Natural killer cell (primary cell): ENCODE results near the gene SLC4A4. TPM values are rescaled to one million over a fixed set of nuclear protein-coding genes. Genes with fewer than 3 reads are reported as not detected.

Experiments
- ATAC-seq, 3 donors: fragments of 150-1000 bp in 2 of 3; fragments of 200-7000 bp in 1 of 3; cut with Tn5 transposase; 1 replicate in 1 of 3; 2 replicates in 2 of 3; pipeline ENCODE4 v1.10.0; 2021; ENCODE audit warnings: mild to moderate bottlenecking in 2 of 3, moderate library complexity in 2 of 3
- DNase-seq, 2 donors: peaks; one replicate each; pipeline versions ENCODE4 v3.0.0 to v3.0.0-alpha.2; 2013 to 2021; ENCODE audit warnings: mixed read lengths in 1 of 2
- H3K27ac ChIP-seq: one replicate; pipeline ENCODE4 v1.5.1; 2013; ENCODE audit warnings: mild to moderate bottlenecking, low read length
- H3K27me3 ChIP-seq: one replicate; pipeline ENCODE4 v1.6.1; 2013; ENCODE audit warnings: low read length; ENCODE audit not compliant: control insufficient read depth, insufficient read depth
- H3K36me3 ChIP-seq: one replicate; pipeline ENCODE4 v1.6.1; 2013; ENCODE audit warnings: low read length; ENCODE audit not compliant: control insufficient read depth, insufficient read depth
- H3K4me1 ChIP-seq: one replicate; pipeline ENCODE4 v1.6.1; 2013; ENCODE audit warnings: low read length; ENCODE audit not compliant: control insufficient read depth, insufficient read depth
- H3K4me3 ChIP-seq: one replicate; pipeline ENCODE4 v1.5.1; 2013; ENCODE audit warnings: low read length
- H3K9me3 ChIP-seq: one replicate; pipeline ENCODE4 v1.6.1; 2013; ENCODE audit warnings: low read length; ENCODE audit not compliant: control insufficient read depth, insufficient read depth
- H3K27ac Mint-ChIP-seq, 2 donors: one replicate each; pipeline ENCODE4 v1.8.0; 2022; ENCODE audit warnings: mild to moderate bottlenecking in 2 of 2, mixed read lengths in 2 of 2, moderate library complexity in 1 of 2
- H3K27me3 Mint-ChIP-seq, 2 donors: one replicate each; pipeline ENCODE4 v1.8.0; 2022; ENCODE audit warnings: low read depth in 2 of 2, mixed read lengths in 2 of 2
- H3K36me3 Mint-ChIP-seq: one replicate; pipeline ENCODE4 v1.8.0; 2022; ENCODE audit warnings: mixed read lengths
- H3K4me1 Mint-ChIP-seq, 2 donors: one replicate each; pipeline ENCODE4 v1.8.0; 2022; ENCODE audit warnings: mixed read lengths in 2 of 2
- H3K4me3 Mint-ChIP-seq: one replicate; pipeline ENCODE4 v1.8.0; 2022; ENCODE audit warnings: mild to moderate bottlenecking, moderate library complexity, mixed read lengths
- H3K9me3 Mint-ChIP-seq, 2 donors: one replicate each; pipeline ENCODE4 v1.8.0; 2022; ENCODE audit warnings: mixed read lengths in 2 of 2
- WGBS: methylation state at CpG from one replicate; pipeline ENCODE4 v1.1.7; 2013; ENCODE audit warnings: missing lambda C conversion rate; ENCODE audit not compliant: insufficient coverage; 5-methylcytosine and 5-hydroxymethylcytosine counted together
- intact Hi-C: fragments of 100-400 bp; cut with micrococcal nuclease; formaldehyde crosslinking; loops from one replicate; pipeline ENCODE4 v1.14.2; 2022
- total RNA-seq, 4 donors: library from RNA; stranded (reverse); fragments of 120-200 nt in 1 of 4; gene quantifications; one replicate each; pipeline versions ENCODE4 v1.2.3 to v1.2.4, GENCODE V29; 2013 to 2022
- TF ChIP-seq, protein P1 (sequence below): fragments of 200-600 bp; IDR thresholded peaks from one replicate; pipeline ENCODE4 v1.8.0; 2022; ENCODE audit warnings: antibody characterized with exemption

The SLC4A4 gene
- total RNA-seq, 3 donors from 2014 or later (not counting 1 experiment from before 2014, with no cell fraction given), result 17.9 to 20.4 (median 19.1) TPM

GRCh38 chr4:71487344-71487920 is 148.6 kb downstream of the SLC4A4 start:
- Mint-ChIP-seq H3K27ac (no peak overlapping the region), H3K4me1 (peaks cover 0 to 9% of the 10 kb centered on the region in 2 donors), H3K4me3 (no peak overlapping the region), H3K9me3 (no peaks in the 10 kb centered on the region), H3K36me3 (no peaks in the 10 kb centered on the region), H3K27me3 (no peaks in the 10 kb centered on the region)
- H3K4me3 ChIP-seq, result no peak overlapping the region
- 94% methylated on average over 4 of the region's 4 CpGs for WGBS
- no peaks in the 10 kb centered on the region for H3K36me3 ChIP-seq
- H3K4me1 ChIP-seq, result no peaks in the 10 kb centered on the region
- H3K27ac ChIP-seq, result no peak overlapping the region
- no peak for ATAC-seq
- intact Hi-C loops, result no loop called here
- no peaks in the 10 kb centered on the region for H3K27me3 ChIP-seq
- no peaks in the 10 kb centered on the region for H3K9me3 ChIP-seq
- DNase-seq, result no peak
- TF ChIP-seq, protein P1, sequence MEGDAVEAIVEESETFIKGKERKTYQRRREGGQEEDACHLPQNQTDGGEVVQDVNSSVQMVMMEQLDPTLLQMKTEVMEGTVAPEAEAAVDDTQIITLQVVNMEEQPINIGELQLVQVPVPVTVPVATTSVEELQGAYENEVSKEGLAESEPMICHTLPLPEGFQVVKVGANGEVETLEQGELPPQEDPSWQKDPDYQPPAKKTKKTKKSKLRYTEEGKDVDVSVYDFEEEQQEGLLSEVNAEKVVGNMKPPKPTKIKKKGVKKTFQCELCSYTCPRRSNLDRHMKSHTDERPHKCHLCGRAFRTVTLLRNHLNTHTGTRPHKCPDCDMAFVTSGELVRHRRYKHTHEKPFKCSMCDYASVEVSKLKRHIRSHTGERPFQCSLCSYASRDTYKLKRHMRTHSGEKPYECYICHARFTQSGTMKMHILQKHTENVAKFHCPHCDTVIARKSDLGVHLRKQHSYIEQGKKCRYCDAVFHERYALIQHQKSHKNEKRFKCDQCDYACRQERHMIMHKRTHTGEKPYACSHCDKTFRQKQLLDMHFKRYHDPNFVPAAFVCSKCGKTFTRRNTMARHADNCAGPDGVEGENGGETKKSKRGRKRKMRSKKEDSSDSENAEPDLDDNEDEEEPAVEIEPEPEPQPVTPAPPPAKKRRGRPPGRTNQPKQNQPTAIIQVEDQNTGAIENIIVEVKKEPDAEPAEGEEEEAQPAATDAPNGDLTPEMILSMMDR, result no peak

DNA sequence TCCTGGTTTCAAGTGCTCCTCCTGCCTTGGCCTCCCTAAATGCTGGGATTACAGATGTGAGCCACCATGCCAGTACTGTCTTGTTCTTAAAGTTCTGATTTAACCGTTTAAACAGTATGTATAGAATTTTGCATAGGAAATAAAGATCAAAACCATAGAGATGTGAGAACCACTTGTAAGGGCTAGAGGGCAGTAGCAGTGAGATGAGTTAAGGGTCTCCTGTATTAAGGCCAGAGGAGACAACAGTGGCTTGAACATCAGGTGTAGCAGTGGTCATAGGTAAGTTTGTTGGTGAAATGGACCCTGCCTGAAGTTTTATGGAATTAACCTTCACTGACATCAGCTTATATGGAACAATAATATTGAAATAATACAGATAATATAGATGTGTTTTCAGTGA is 155.7 kb downstream of the SLC4A4 start:
- Mint-ChIP-seq H3K27ac (no peak overlapping the region), H3K36me3 (no peaks in the 10 kb centered on the region), H3K9me3 (no peaks in the 10 kb centered on the region), H3K4me3 (no peak overlapping the region), H3K27me3 (no peaks in the 10 kb centered on the region), H3K4me1 (no peaks in the 10 kb centered on the region)
- Histone ChIP-seq H3K27ac (no peak overlapping the region), H3K27me3 (no peaks in the 10 kb centered on the region), H3K36me3 (no peaks in the 10 kb centered on the region), H3K4me3 (no peak overlapping the region), H3K9me3 (no peaks in the 10 kb centered on the region), H3K4me1 (no peaks in the 10 kb centered on the region)
- DNase-seq (no peak), ATAC-seq (no peak)
- intact Hi-C loops, result no loop called here
- 93% methylated on average over 1 of the region's 1 CpG for WGBS
- TF ChIP-seq, protein P1, result no peak

- no peak overlapping the region for H3K27ac ChIP-seq
- TF ChIP-seq, protein P1, result no peak
- Mint-ChIP-seq H3K36me3 (no peaks in the 10 kb centered on the region), H3K9me3 (no peaks in the 10 kb centered on the region), H3K27ac (no peak overlapping the region), H3K27me3 (no peaks in the 10 kb centered on the region), H3K4me1 (no peaks in the 10 kb centered on the region), H3K4me3 (no peak overlapping the region)
- no peaks in the 10 kb centered on the region for H3K4me1 ChIP-seq
- DNase-seq, result no peak
- H3K4me3 ChIP-seq, result no peak overlapping the region
- no peak for ATAC-seq
- no peaks in the 10 kb centered on the region for H3K9me3 ChIP-seq
- no peaks in the 10 kb centered on the region for H3K36me3 ChIP-seq
- intact Hi-C loops, result no loop called here
- H3K27me3 ChIP-seq, result no peaks in the 10 kb centered on the region
Measured at GRCh38 chr4:71495454-71495853, 156.6 kb downstream of the SLC4A4 start.

DNA sequence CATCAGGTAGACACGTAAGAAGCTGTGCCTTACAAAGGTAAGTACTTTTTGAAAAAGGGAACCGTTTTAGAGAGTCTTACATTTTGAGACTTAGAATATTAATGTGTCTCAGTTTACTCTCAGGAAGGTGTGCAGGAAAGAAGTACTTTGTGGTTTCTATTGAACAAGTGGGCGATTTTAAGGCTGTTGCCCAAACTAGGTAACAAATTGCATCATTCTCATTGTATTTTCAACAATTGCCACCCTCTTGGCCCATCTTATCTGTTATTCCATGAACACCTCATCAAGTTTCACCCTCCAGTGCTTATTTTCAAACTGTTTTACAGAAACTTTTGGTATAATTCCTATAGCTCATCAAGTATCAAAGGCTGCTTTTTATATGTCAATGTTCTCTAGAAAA is 158.3 kb downstream of the SLC4A4 start:
- H3K4me3 Mint-ChIP-seq, result no peak overlapping the region
- Histone ChIP-seq H3K27me3 (no peaks in the 10 kb centered on the region), H3K9me3 (no peaks in the 10 kb centered on the region), H3K4me3 (no peak overlapping the region), H3K27ac (no peak overlapping the region), H3K36me3 (no peaks in the 10 kb centered on the region), H3K4me1 (no peaks in the 10 kb centered on the region)
- no peaks in the 10 kb centered on the region for H3K4me1 Mint-ChIP-seq
- intact Hi-C loops, result no loop called here
- H3K9me3 Mint-ChIP-seq, result no peaks in the 10 kb centered on the region
- ATAC-seq, result no peak
- H3K36me3 Mint-ChIP-seq, result no peaks in the 10 kb centered on the region
- WGBS, result 94% methylated on average over 3 of the region's 3 CpGs
- DNase-seq, result no peak
- TF ChIP-seq, protein P1, result no peak
- no peak overlapping the region for H3K27ac Mint-ChIP-seq
- H3K27me3 Mint-ChIP-seq, result no peaks in the 10 kb centered on the region
